Central memory CD4-positive, alpha-beta T cell (primary cell): ENCODE measurements around the gene COQ10B.
"Not testable (repeated sequence)": the region's sequence is repeated elsewhere in the genome, so short reads cannot be mapped to it uniquely, and the experiment has no call there.

Experiments used
- DNase-seq: peaks from one replicate; pipeline ENCODE4 v3.0.0; 2022

The COQ10B gene

GRCh38 chr2:197452754-197453122 lies 614 bp upstream of the COQ10B start:
- no peak for DNase-seq

- DNase-seq = no peak
Measured at GRCh38 chr2:197453914-197454398, 604 bp downstream of the COQ10B start.

GRCh38 chr2:197454923-197455322 lies 1.6 kb downstream of the COQ10B start:
- no peak for DNase-seq

- DNase-seq = no peak
Measured at GRCh38 chr2:197455428-197455827, 2.1 kb downstream of the COQ10B start.

- DNase-seq = no peak
Measured at GRCh38 chr2:197460649-197461048, 7.3 kb downstream of the COQ10B start.

- DNase-seq = no peak
Measured at GRCh38 chr2:197461057-197461456, 7.7 kb downstream of the COQ10B start.

GRCh38 chr2:197464175-197464574 lies 10.8 kb downstream of the COQ10B start:
- DNase-seq = no peak

GRCh38 chr2:197472166-197472565 lies 18.8 kb downstream of the COQ10B start:
- DNase-seq = no peak

- DNase-seq = no peak
Measured at GRCh38 chr2:197477797-197478196, 24.4 kb downstream of the COQ10B start.

- DNase-seq = no peak
Measured at GRCh38 chr2:197480165-197481036, 27.0 kb downstream of the COQ10B start.

- not testable (repeated sequence) for DNase-seq
Measured at GRCh38 chr2:197484248-197484647, 30.9 kb downstream of the COQ10B start.

GRCh38 chr2:197486175-197486574 lies 32.8 kb downstream of the COQ10B start:
- no peak for DNase-seq

- DNase-seq = no peak
Measured at GRCh38 chr2:197487385-197487784, 34.0 kb downstream of the COQ10B start.

- DNase-seq = no peak
Measured at GRCh38 chr2:197495433-197496134, 42.2 kb downstream of the COQ10B start.

GRCh38 chr2:197496695-197497094 lies 43.3 kb downstream of the COQ10B start:
- no peak for DNase-seq

- no peak for DNase-seq
Measured at GRCh38 chr2:197497326-197497725, 44.0 kb downstream of the COQ10B start.

GRCh38 chr2:197498235-197498936 lies 45.0 kb downstream of the COQ10B start:
- no peak for DNase-seq

- DNase-seq = peak; percentile 21
Measured at GRCh38 chr2:197498937-197499593, 45.7 kb downstream of the COQ10B start.

- peak; percentile 98 for DNase-seq
Measured at GRCh38 chr2:197499594-197500502, 46.5 kb downstream of the COQ10B start, which contains the start of the genes HSPD1 and HSPE1. HSPD1 (minus strand) TSS chr2:197499840; CDS start chr2:197498848, 992 bp downstream. HSPE1 (plus strand) TSS chr2:197500379; CDS start chr2:197500437, 58 bp downstream.

- DNase-seq = peak; percentile 15
Measured at GRCh38 chr2:197500503-197501131, 47.3 kb downstream of the COQ10B start.

- DNase-seq = no peak
Measured at GRCh38 chr2:197502201-197502600, 48.8 kb downstream of the COQ10B start.
